K562 (cell line): Measurements from ENCODE around the gene FAM53B. TPM values are rescaled to one million over a fixed set of nuclear protein-coding genes. Genes with fewer than 3 reads are reported as not detected.

Source experiments
- ATAC-seq: fragments of 200-7000 bp; cut with Tn5 transposase; 3 replicates; pipeline ENCODE4 v1.9.1; 2020; ENCODE audit warnings: moderate library complexity
- BruUV-seq: library from RNA; stranded (reverse); fragments of 400-500 nt; replicated peaks from 2 replicates; lab custom pipeline; 2021; lab: Mats Ljungman, UMichigan
- CTCF ChIA-PET: fragments of 300-600 bp; formaldehyde crosslinking; extraction: SDS; loops from one replicate; lab custom pipeline; 2021; ENCODE audit warnings: low intra/inter-chr PET ratio; lab: Yijun Ruan, JAX
- POLR2A ChIA-PET: fragments of 300-600, 350-650 bp; sonication (Branson Sonifier 250); formaldehyde crosslinking; extraction: SDS; loops from one replicate; lab custom pipeline; 2021; ENCODE audit warnings: antibody characterized with exemption, inconsistent platforms; lab: Yijun Ruan, JAX
- DNase-seq, 4 experiments: peaks; one replicate each; pipeline versions ENCODE4 v3.0.0 to v3.0.0-alpha.2; 2011 to 2018; ENCODE audit warnings: low spot score in 3 of 4, mixed read lengths in 3 of 4; ENCODE audit errors: extremely low read depth in 1 of 4
- FAIRE-seq: peaks from 2 replicates; lab custom pipeline; 2011; peaks lifted over from hg19 to GRCh38; lab: Jason Lieb, UNC
- H2AFZ ChIP-seq: 2 replicates; pipeline ENCODE4 v1.6.0; 2011; ENCODE audit warnings: low read depth, low read length, control low read depth, inconsistent platforms
- H3K27ac ChIP-seq: fragments of 200-600 bp; 3 replicates; pipeline ENCODE4 v1.8.0; 2011; ENCODE audit warnings: low read depth, mild to moderate bottlenecking, control low read depth, inconsistent platforms, low read length, moderate library complexity, mixed read lengths; ENCODE audit errors: extremely low read depth
- H3K27me3 ChIP-seq, 2 experiments: fragments of 300-600 bp in 1 of 2; 2 replicates in 1 of 2; 3 replicates in 1 of 2; pipeline versions ENCODE4 v1.6.0 to v1.8.0; 2011; ENCODE audit warnings: inconsistent platforms in 2 of 2, low read length in 2 of 2, mild to moderate bottlenecking in 1 of 2, mixed read lengths in 1 of 2, moderate library complexity in 1 of 2; ENCODE audit not compliant: control insufficient read depth in 2 of 2, insufficient read depth in 2 of 2
- H3K36me3 ChIP-seq: fragments of 300-600 bp; 3 replicates; pipeline ENCODE4 v1.8.0; 2011; ENCODE audit warnings: mild to moderate bottlenecking, low read length, inconsistent platforms; ENCODE audit not compliant: control insufficient read depth, insufficient read depth
- H3K4me1 ChIP-seq, 2 experiments: fragments of 200-600 bp in 1 of 2; replicated peaks in 1 of 2; 2 replicates in 1 of 2; 3 replicates in 1 of 2; pipeline versions ENCODE4 v1.5.1 to v1.8.0; 2011; ENCODE audit warnings: inconsistent platforms in 2 of 2, low read length in 2 of 2, mild to moderate bottlenecking in 1 of 2, mixed read lengths in 1 of 2, moderate library complexity in 1 of 2; ENCODE audit not compliant: control insufficient read depth in 2 of 2, insufficient read depth in 2 of 2
- H3K4me2 ChIP-seq: 2 replicates; pipeline ENCODE4 v1.6.1; 2011; ENCODE audit warnings: low read length, control low read depth, inconsistent platforms, mixed read lengths; ENCODE audit not compliant: insufficient read depth
- H3K4me3 ChIP-seq: fragments of 200-600 bp; sonication (generic), shearing (Covaris generic); 2 replicates; pipeline ENCODE4 v1.5.1; 2016; ENCODE audit warnings: control low read depth, inconsistent platforms
- H3K79me2 ChIP-seq: fragments of 200-600 bp; 3 replicates; pipeline ENCODE4 v1.8.0; 2011; ENCODE audit warnings: low read length, inconsistent platforms; ENCODE audit not compliant: control insufficient read depth, insufficient read depth
- H3K9ac ChIP-seq, 2 experiments: 2 replicates each; pipeline versions ENCODE4 v1.6.0 to v1.6.1; 2011; ENCODE audit warnings: low read depth in 2 of 2, low read length in 2 of 2, control low read depth in 1 of 2, inconsistent platforms in 1 of 2, mild to moderate bottlenecking in 1 of 2, mixed read lengths in 1 of 2; ENCODE audit not compliant: insufficient read depth in 1 of 2
- H3K9me1 ChIP-seq: one replicate; pipeline ENCODE4 v1.6.0; 2011; ENCODE audit warnings: inconsistent platforms, mild to moderate bottlenecking, low read length, moderate library complexity; ENCODE audit not compliant: control insufficient read depth, insufficient read depth
- H3K9me3 ChIP-seq: replicated peaks from 2 replicates; pipeline ENCODE4 v1.5.1; 2011; ENCODE audit warnings: low read depth, low read length, inconsistent platforms; ENCODE audit not compliant: control insufficient read depth, insufficient read depth
- H4K20me1 ChIP-seq: replicated peaks from 2 replicates; pipeline ENCODE4 v1.6.1; 2011; ENCODE audit warnings: low read length, inconsistent platforms, mixed read lengths; ENCODE audit not compliant: control insufficient read depth, insufficient read depth
- CXXC5 ChIP-seq: fragments of 250-450 bp; sonication (Bioruptor Pico); IDR thresholded peaks from 2 replicates; pipeline ENCODE4 v1.8.0; 2022; ENCODE audit warnings: inconsistent platforms, mild to moderate bottlenecking, moderate library complexity
- GATAD2B ChIP-seq: fragments of 450-650 bp; IDR thresholded peaks from 2 replicates; pipeline ENCODE4 v1.6.1; 2017; ENCODE audit warnings: mild to moderate bottlenecking, borderline replicate concordance
- JUND ChIP-seq, 2 experiments: IDR thresholded peaks; 2 replicates in 1 of 2; 3 replicates in 1 of 2; pipeline ENCODE4 v1.6.1; 2011; ENCODE audit warnings: borderline replicate concordance in 2 of 2, low read depth in 2 of 2, low read length in 2 of 2, improper control_type of control experiment in 1 of 2, missing biosample characterization in 1 of 2, missing genetic modification characterization in 1 of 2, missing genetic modification reagents in 1 of 2
- NCOA1 ChIP-seq: fragments of 450-650 bp; IDR thresholded peaks from 2 replicates; pipeline ENCODE4 v1.6.1; 2016; ENCODE audit warnings: low read depth
- SUPT5H ChIP-seq: fragments of 450-650 bp; IDR thresholded peaks from 2 replicates; pipeline ENCODE4 v1.6.1; 2016
- ZNF121 ChIP-seq: sonication (generic); formaldehyde crosslinking; conservative IDR thresholded peaks from 2 replicates; pipeline ENCODE4 v1.8.0; 2022; ENCODE audit warnings: missing genetic modification reagents
- WGBS: fragments of 100-300 bp; shearing (Covaris generic); methylation state at CpG from one replicate; pipeline ENCODE4 v1.1.6; 2016; ENCODE audit warnings: low coverage, mixed read lengths; ENCODE audit not compliant: insufficient coverage; ENCODE audit errors: missing lambda C conversion rate; 5-methylcytosine and 5-hydroxymethylcytosine counted together
- in situ Hi-C: fragments of 300-500 bp; cut with MboI; formaldehyde crosslinking; loops from 4 replicates; pipeline ENCODE4 v1.15.0; 2018; ENCODE audit warnings: inconsistent platforms, mixed read lengths
- intact Hi-C: fragments of 100-400 bp; cut with micrococcal nuclease; formaldehyde crosslinking; loops from 2 replicates; pipeline ENCODE4 v1.14.2; 2022
- polyA plus RNA-seq, 8 experiments: library from polyadenylated mRNA; depleted of rRNA in 4 of 8; stranded (reverse) in 5 of 8; unstranded in 3 of 8; fragments of >200 nt; fragmentation: Nextera tagmentation in 2 of 8; fragmentation: Illumina TruSeq in 1 of 8; extraction: Ambion mirVana in 2 of 8; extraction: Trizol in 1 of 8; gene quantifications; 2 replicates each; pipeline versions ENCODE4 v1.2.1 to v1.2.3, GENCODE V29; 2011 to 2014; ENCODE audit warnings: inconsistent platforms in 1 of 8, missing spikeins in 1 of 8
- total RNA-seq, 7 experiments: library from RNA; depleted of rRNA in 6 of 7; stranded (reverse); fragments of >200 nt in 6 of 7; fragmentation: Illumina TruSeq in 2 of 7; extraction: Trizol in 2 of 7; gene quantifications; 2 replicates each; pipeline versions ENCODE4 v1.2.1 to v1.2.3, GENCODE V29; 2011 to 2021; ENCODE audit warnings: low replicate concordance in 1 of 7
- TF ChIP-seq, protein P1 (sequence below), 2 experiments: fragments of 450-650 bp; IDR thresholded peaks; 2 replicates each; pipeline ENCODE4 v1.6.1; 2016; ENCODE audit warnings: mild to moderate bottlenecking in 2 of 2, borderline replicate concordance in 1 of 2, low read depth in 1 of 2, moderate library complexity in 1 of 2

Gene FAM53B
- total and polyA plus RNA-seq, 9 of the 15 experiments (the other 6 are each of a cell fraction or from before 2014, with no cell fraction given), result 0.03 to 16.5 (median 5.0) TPM

DNA sequence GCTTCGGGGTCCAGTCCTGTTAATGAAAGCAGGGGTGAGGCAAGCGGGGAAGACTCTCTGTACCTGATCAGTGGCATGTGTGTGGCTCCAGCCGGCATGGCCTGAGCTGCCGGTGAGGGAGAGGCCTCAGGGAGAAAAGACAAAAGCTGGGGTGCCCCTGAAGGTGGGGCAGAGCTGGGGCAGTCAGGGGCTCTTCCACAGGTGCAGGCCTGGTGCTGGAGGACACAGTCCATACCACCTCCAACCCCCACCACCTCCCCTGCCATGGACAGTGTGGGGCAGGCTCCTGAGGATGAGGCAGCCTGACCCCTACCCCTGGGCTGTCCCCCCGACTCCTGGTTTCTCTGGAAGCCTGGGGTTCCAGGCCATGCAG is 153.1 kb downstream of the FAM53B start:
- DNase-seq, result no peak
- POLR2A ChIA-PET, result no interaction called here
- FAIRE-seq, result no peak
- ATAC-seq, result no peak
- in situ Hi-C loops (no loop called here), intact Hi-C loops (no loop called here)
- Histone ChIP-seq H3K9ac (no peak overlapping the region), H3K27ac (no peak overlapping the region), H3K27me3 (peaks cover 0 to 13% of the 10 kb centered on the region in 2 experiments; a peak in 3 of 5 replicates), H3K4me2 (no peak overlapping the region), H3K9me3 (no peaks in the 10 kb centered on the region), H3K4me1 (peaks cover 21 to 47% of the 10 kb centered on the region in 2 experiments), H4K20me1 (peaks cover 20% of the 10 kb centered on the region), H3K36me3 (no peaks in the 10 kb centered on the region), H3K9me1 (peaks cover 5% of the 10 kb centered on the region), H3K79me2 (no peaks in the 10 kb centered on the region), H2AFZ (no peak overlapping the region), H3K4me3 (no peak overlapping the region)
- CTCF ChIA-PET, result no interaction called here
- no TSS peak for BruUV-seq
- 63% methylated on average over 1 of the region's 5 CpGs for WGBS
- TF ChIP-seq NCOA1, result no peak
- no peak for TF ChIP-seq JUND (IDR thresholded peaks at IDR 0.05; ENCODE audit: borderline replicate concordance, low read depth, low read length)
- no peak for TF ChIP-seq JUND (tag; IDR thresholded peaks at IDR 0.05; ENCODE audit: borderline replicate concordance, low read depth, low read length)
- no peak for TF ChIP-seq ZNF121
- no peak for TF ChIP-seq SUPT5H
- TF ChIP-seq GATAD2B, result no peak
- no peak for TF ChIP-seq CXXC5 (CRISPR knock-in tag)
- TF ChIP-seq, protein P1, sequence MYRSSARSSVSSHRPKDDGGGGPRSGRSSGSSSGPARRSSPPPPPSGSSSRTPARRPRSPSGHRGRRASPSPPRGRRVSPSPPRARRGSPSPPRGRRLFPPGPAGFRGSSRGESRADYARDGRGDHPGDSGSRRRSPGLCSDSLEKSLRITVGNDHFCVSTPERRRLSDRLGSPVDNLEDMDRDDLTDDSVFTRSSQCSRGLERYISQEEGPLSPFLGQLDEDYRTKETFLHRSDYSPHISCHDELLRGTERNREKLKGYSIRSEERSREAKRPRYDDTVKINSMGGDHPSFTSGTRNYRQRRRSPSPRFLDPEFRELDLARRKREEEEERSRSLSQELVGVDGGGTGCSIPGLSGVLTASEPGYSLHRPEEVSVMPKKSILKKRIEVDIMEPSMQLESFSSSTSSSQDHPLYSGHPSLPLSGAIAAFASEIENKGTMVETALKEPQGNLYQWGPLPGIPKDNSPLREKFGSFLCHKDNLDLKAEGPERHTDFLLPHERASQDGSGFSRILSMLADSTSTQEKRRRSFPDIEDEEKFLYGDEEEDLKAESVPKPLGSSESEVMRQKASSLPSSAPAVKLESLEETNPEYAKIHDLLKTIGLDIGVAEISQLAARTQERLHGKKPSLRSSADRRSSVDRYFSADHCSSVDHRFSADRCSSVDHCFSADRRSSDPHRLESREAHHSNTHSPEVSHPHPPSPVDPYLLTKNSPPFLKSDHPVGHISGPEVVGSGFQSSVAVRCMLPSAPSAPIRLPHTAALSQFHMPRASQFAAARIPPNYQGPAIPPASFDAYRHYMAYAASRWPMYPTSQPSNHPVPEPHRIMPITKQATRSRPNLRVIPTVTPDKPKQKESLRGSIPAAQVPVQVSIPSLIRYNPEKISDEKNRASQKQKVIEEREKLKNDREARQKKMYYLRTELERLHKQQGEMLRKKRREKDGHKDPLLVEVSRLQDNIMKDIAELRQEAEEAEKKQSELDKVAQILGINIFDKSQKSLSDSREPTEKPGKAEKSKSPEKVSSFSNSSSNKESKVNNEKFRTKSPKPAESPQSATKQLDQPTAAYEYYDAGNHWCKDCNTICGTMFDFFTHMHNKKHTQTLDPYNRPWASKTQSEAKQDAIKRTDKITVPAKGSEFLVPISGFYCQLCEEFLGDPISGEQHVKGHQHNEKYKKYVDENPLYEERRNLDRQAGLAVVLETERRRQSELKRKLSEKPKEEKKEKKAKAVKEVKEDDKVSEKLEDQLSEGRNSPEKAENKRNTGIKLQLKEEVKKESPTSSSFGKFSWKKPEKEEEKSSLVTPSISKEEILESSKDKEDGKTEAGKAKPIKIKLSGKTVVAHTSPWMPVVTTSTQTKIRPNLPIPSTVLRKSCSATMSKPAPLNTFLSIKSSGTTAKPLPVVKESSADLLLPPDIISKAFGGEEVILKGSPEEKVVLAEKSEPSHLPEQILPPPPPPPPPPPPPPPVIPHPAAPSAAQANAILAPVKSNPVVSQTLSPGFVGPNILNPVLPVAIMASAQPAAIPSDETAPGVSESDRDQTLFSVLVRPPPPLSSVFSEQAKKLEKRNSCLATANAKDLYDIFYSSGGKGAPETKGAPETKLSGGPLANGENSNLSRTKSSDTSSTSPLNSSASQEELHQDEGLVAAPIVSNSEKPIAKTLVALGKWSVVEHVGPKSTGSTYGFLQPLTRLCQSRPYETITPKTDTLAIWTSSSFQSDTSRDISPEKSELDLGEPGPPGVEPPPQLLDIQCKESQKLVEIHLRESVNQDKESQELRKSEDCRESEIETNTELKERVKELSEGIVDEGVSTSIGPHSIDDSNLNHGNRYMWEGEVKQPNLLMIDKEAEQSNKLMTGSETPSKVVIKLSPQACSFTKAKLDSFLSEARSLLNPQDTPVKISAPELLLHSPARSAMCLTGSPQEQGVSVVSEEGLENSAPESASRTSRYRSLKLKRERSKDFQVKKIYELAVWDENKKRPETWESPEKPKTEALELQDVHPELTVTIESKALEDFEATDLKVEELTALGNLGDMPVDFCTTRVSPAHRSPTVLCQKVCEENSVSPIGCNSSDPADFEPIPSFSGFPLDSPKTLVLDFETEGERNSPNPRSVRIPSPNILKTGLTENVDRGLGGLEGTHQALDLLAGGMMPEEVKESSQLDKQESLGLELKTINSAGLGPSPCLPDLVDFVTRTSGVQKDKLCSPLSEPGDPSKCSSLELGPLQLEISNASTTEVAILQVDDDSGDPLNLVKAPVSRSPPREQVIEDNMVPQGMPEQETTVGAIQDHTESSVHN (IDR thresholded peaks at IDR 0.05; ENCODE audit: borderline replicate concordance in 1 of 2, low read depth in 1 of 2), result no peak
